GM12892 (cell line): ENCODE results near the gene ABCG4.

Experiments
- DNase-seq: peaks from one replicate; pipeline ENCODE4 v3.0.0; 2011; ENCODE audit not compliant: insufficient read length
- FAIRE-seq: peaks from 2 replicates; lab custom pipeline; 2011; peaks lifted over from hg19 to GRCh38; lab: Jason Lieb, UNC
- POLR2A ChIP-seq: IDR thresholded peaks from 2 replicates; pipeline ENCODE4 v1.6.1; 2011; ENCODE audit warnings: low read depth, low read length, control low read depth
- POLR2AphosphoS5 ChIP-seq: IDR thresholded peaks from 2 replicates; pipeline ENCODE4 v1.6.1; 2011; ENCODE audit warnings: low read depth, low read length, control low read depth
- TAF1 ChIP-seq: IDR thresholded peaks from 2 replicates; pipeline ENCODE4 v1.6.1; 2011; ENCODE audit warnings: low read depth, mild to moderate bottlenecking, control low read depth, low read length, borderline replicate concordance

The ABCG4 gene

GRCh38 chr11:119144825-119145486 is 3.9 kb upstream of the ABCG4 start:
- DNase-seq (peak; percentile 71), FAIRE-seq (peak; percentile 65)
- TF ChIP-seq TAF1 (no peak), POLR2A (no peak), POLR2AphosphoS5 (no peak)

GRCh38 chr11:119145551-119145950 is 3.3 kb upstream of the ABCG4 start:
- DNase-seq (no peak), FAIRE-seq (no peak)
- no peak for TF ChIP-seq POLR2A
- TF ChIP-seq POLR2AphosphoS5, result no peak
- TF ChIP-seq TAF1, result no peak

- TF ChIP-seq POLR2AphosphoS5, result no peak
- TF ChIP-seq POLR2A, result no peak
- no peak for TF ChIP-seq TAF1
- DNase-seq, result no peak
These were observed 1.1 kb upstream of the ABCG4 start for GRCh38 chr11:119147604-119148333.

GRCh38 chr11:119148720-119149017 is 183 bp upstream of the ABCG4 start:
- FAIRE-seq (peak; percentile 17), DNase-seq (no peak)

More at GRCh38 chr11:119147604-119148333, 1.1 kb upstream of the ABCG4 start:
- no peak for FAIRE-seq

GRCh38 chr11:119149786-119150275 is 979 bp downstream of the ABCG4 start:
- TF ChIP-seq POLR2A, result no peak
- TF ChIP-seq POLR2AphosphoS5, result no peak
- no peak for FAIRE-seq
- no peak for DNase-seq

More at GRCh38 chr11:119148720-119149017, 183 bp upstream of the ABCG4 start:
- TF ChIP-seq POLR2AphosphoS5, result no peak
- no peak for TF ChIP-seq TAF1
- no peak for TF ChIP-seq POLR2A

- DNase-seq (no peak), FAIRE-seq (no peak)
- TF ChIP-seq POLR2A (no peak), POLR2AphosphoS5 (no peak), TAF1 (no peak)
These were observed 3.2 kb downstream of the ABCG4 start for GRCh38 chr11:119152043-119152442.

- DNase-seq (no peak), FAIRE-seq (no peak)
- TF ChIP-seq TAF1 (no peak), POLR2A (no peak), POLR2AphosphoS5 (no peak)
These were observed 3.8 kb downstream of the ABCG4 start for GRCh38 chr11:119152604-119153003.

- FAIRE-seq, result peak; percentile 27
- TF ChIP-seq POLR2AphosphoS5, result no peak
- TF ChIP-seq TAF1, result no peak
- no peak for TF ChIP-seq POLR2A
These were observed 4.4 kb downstream of the ABCG4 start for GRCh38 chr11:119153049-119153818.

GRCh38 chr11:119154178-119154577 is 5.3 kb downstream of the ABCG4 start:
- no peak for FAIRE-seq

More at GRCh38 chr11:119153049-119153818, 4.4 kb downstream of the ABCG4 start:
- DNase-seq, result no peak

GRCh38 chr11:119155733-119156492 is 7.1 kb downstream of the ABCG4 start:
- TF ChIP-seq POLR2AphosphoS5, result no peak
- no peak for TF ChIP-seq TAF1
- TF ChIP-seq POLR2A, result no peak
- FAIRE-seq (no peak), DNase-seq (no peak)

More at GRCh38 chr11:119154178-119154577, 5.3 kb downstream of the ABCG4 start:
- no peak for DNase-seq
- no peak for TF ChIP-seq TAF1
- TF ChIP-seq POLR2AphosphoS5, result no peak
- TF ChIP-seq POLR2A, result no peak

GRCh38 chr11:119156496-119156895 is 7.6 kb downstream of the ABCG4 start:
- no peak for FAIRE-seq
- DNase-seq, result no peak
- TF ChIP-seq POLR2AphosphoS5 (no peak), TAF1 (no peak), POLR2A (no peak)
